A204.1 (cell line): ENCODE measurements around the gene GRID1.
A peak's percentile ranks its signal among the peaks of the same experiment; 100 is the strongest.

ENCODE experiments used
- FAIRE-seq: peaks from 2 replicates; lab custom pipeline; 2012; peaks lifted over from hg19 to GRCh38; lab: Jason Lieb, UNC

Gene GRID1

GRCh38 chr10:86366033-86366901 is at the start of gene GRID1:
TSS of gene GRID1 (minus strand) at chr10:86366795.
- FAIRE-seq = no peak

GRCh38 chr10:86415583-86415982 is 49.0 kb upstream of the GRID1 start:
- FAIRE-seq = no peak

- no peak for FAIRE-seq
Measured at GRCh38 chr10:86415116-86415515, 48.5 kb upstream of the GRID1 start.

- FAIRE-seq = no peak
Measured at GRCh38 chr10:86413046-86413728, 46.6 kb upstream of the GRID1 start.

GRCh38 chr10:86411852-86412560 is 45.4 kb upstream of the GRID1 start:
- no peak for FAIRE-seq

- FAIRE-seq = no peak
Measured at GRCh38 chr10:86411281-86411841, 44.8 kb upstream of the GRID1 start.

- no peak for FAIRE-seq
Measured at GRCh38 chr10:86410542-86411124, 44.0 kb upstream of the GRID1 start.

GRCh38 chr10:86409183-86409582 is 42.6 kb upstream of the GRID1 start:
- FAIRE-seq = no peak

- no peak for FAIRE-seq
Measured at GRCh38 chr10:86403183-86403797, 36.7 kb upstream of the GRID1 start.

- no peak for FAIRE-seq
Measured at GRCh38 chr10:86402283-86402941, 35.8 kb upstream of the GRID1 start.

GRCh38 chr10:86401588-86402282 is 35.1 kb upstream of the GRID1 start:
- FAIRE-seq = no peak

GRCh38 chr10:86400705-86401587 is 34.4 kb upstream of the GRID1 start:
- no peak for FAIRE-seq

GRCh38 chr10:86399879-86400704 is 33.5 kb upstream of the GRID1 start:
- peak; percentile 21 for FAIRE-seq

- no peak for FAIRE-seq
Measured at GRCh38 chr10:86399514-86399878, 32.9 kb upstream of the GRID1 start.

GRCh38 chr10:86397120-86397519 is 30.5 kb upstream of the GRID1 start:
- no peak for FAIRE-seq

GRCh38 chr10:86393862-86394455 is 27.4 kb upstream of the GRID1 start:
- FAIRE-seq = no peak

- no peak for FAIRE-seq
Measured at GRCh38 chr10:86393362-86393761, 26.8 kb upstream of the GRID1 start.

- FAIRE-seq = no peak
Measured at GRCh38 chr10:86392723-86393094, 26.1 kb upstream of the GRID1 start.
